H9 (cell line): Measurements from ENCODE around the gene EXO1. TPM values are rescaled to one million over a fixed set of nuclear protein-coding genes. Genes with fewer than 3 reads are reported as not detected.

Experiments
- DNase-seq: peaks from one replicate; pipeline ENCODE4 v3.0.0-alpha.2; 2017
- H2AFZ ChIP-seq: one replicate; pipeline ENCODE4 v1.6.1; 2013; ENCODE audit warnings: mild to moderate bottlenecking, low read length, control low read depth, moderate library complexity
- H2AK5ac ChIP-seq: 2 replicates; pipeline ENCODE4 v1.6.1; 2013; ENCODE audit warnings: low read length, control low read depth, mixed read lengths; ENCODE audit not compliant: insufficient read length
- H2BK120ac ChIP-seq: one replicate; pipeline ENCODE4 v1.6.1; 2013; ENCODE audit warnings: low read depth, mild to moderate bottlenecking, low read length, control low read depth, inconsistent platforms; ENCODE audit not compliant: poor library complexity, severe bottlenecking
- H2BK12ac ChIP-seq: 2 replicates; pipeline ENCODE4 v1.6.1; 2013; ENCODE audit warnings: low read length, control low read depth, mixed read lengths, low read depth; ENCODE audit not compliant: insufficient read length
- H2BK15ac ChIP-seq: 2 replicates; pipeline ENCODE4 v1.6.1; 2013; ENCODE audit warnings: low read depth, low read length, control low read depth
- H2BK20ac ChIP-seq: one replicate; pipeline ENCODE4 v1.6.1; 2013; ENCODE audit warnings: low read depth, mild to moderate bottlenecking, low read length, control low read depth, inconsistent platforms; ENCODE audit not compliant: poor library complexity, severe bottlenecking
- H2BK5ac ChIP-seq: 2 replicates; pipeline ENCODE4 v1.6.1; 2013; ENCODE audit warnings: low read length, control low read depth, mixed read lengths; ENCODE audit not compliant: insufficient read length
- H3K14ac ChIP-seq: 2 replicates; pipeline ENCODE4 v1.6.1; 2013; ENCODE audit warnings: low read length, control low read depth; ENCODE audit not compliant: insufficient read depth
- H3K18ac ChIP-seq: 2 replicates; pipeline ENCODE4 v1.6.1; 2013; ENCODE audit warnings: low read depth, mild to moderate bottlenecking, mixed read lengths, low read length, control low read depth; ENCODE audit not compliant: insufficient read length
- H3K23ac ChIP-seq: 2 replicates; pipeline ENCODE4 v1.6.1; 2013; ENCODE audit warnings: low read length, control low read depth, mixed read lengths, low read depth; ENCODE audit not compliant: insufficient read length
- H3K23me2 ChIP-seq: 2 replicates; pipeline ENCODE4 v1.6.1; 2013; ENCODE audit warnings: low read depth, mild to moderate bottlenecking, mixed read lengths, low read length, control low read depth; ENCODE audit not compliant: insufficient read length, poor library complexity, severe bottlenecking
- H3K27ac ChIP-seq: 2 replicates; pipeline ENCODE4 v1.5.1; 2013; ENCODE audit warnings: low read length, control low read depth, mixed read lengths, low read depth; ENCODE audit not compliant: insufficient read length
- H3K27me3 ChIP-seq: 2 replicates; pipeline ENCODE4 v1.6.1; 2013; ENCODE audit warnings: low read length, control low read depth, inconsistent platforms; ENCODE audit not compliant: insufficient read depth
- H3K4ac ChIP-seq: 2 replicates; pipeline ENCODE4 v1.6.1; 2013; ENCODE audit warnings: low read depth, mild to moderate bottlenecking, control low read depth, inconsistent platforms, low read length, moderate library complexity
- H3K4me1 ChIP-seq: 2 replicates; pipeline ENCODE4 v1.6.1; 2013; ENCODE audit warnings: low read length, control low read depth, inconsistent platforms; ENCODE audit not compliant: insufficient read depth
- H3K4me2 ChIP-seq: 2 replicates; pipeline ENCODE4 v1.6.1; 2013; ENCODE audit warnings: low read length, control low read depth, mixed read lengths; ENCODE audit not compliant: insufficient read length, insufficient read depth
- H3K56ac ChIP-seq: 2 replicates; pipeline ENCODE4 v1.6.1; 2013; ENCODE audit warnings: low read depth, mild to moderate bottlenecking, mixed read lengths, low read length, control low read depth; ENCODE audit not compliant: insufficient read length
- H3K79me1 ChIP-seq: 2 replicates; pipeline ENCODE4 v1.6.1; 2013; ENCODE audit warnings: low read depth, mild to moderate bottlenecking, moderate library complexity, low read length, control low read depth, inconsistent platforms; ENCODE audit not compliant: insufficient read depth, poor library complexity, severe bottlenecking
- H3K79me2 ChIP-seq: 2 replicates; pipeline ENCODE4 v1.6.1; 2013; ENCODE audit warnings: low read length, control low read depth, inconsistent platforms; ENCODE audit not compliant: insufficient read depth
- H3K9ac ChIP-seq: 2 replicates; pipeline ENCODE4 v1.6.1; 2013; ENCODE audit warnings: low read length, control low read depth, mixed read lengths; ENCODE audit not compliant: insufficient read length; ENCODE audit errors: extremely low read depth
- H3K9me3 ChIP-seq: one replicate; pipeline ENCODE4 v1.6.1; 2013; ENCODE audit warnings: low read depth, low read length, inconsistent platforms; ENCODE audit not compliant: control insufficient read depth
- H3T11ph ChIP-seq: one replicate; pipeline ENCODE4 v1.6.1; 2013; ENCODE audit warnings: mild to moderate bottlenecking, low read length, control low read depth, inconsistent platforms
- H4K20me1 ChIP-seq: one replicate; pipeline ENCODE4 v1.6.1; 2013; ENCODE audit not compliant: control insufficient read depth, insufficient read length, insufficient read depth
- H4K5ac ChIP-seq: 2 replicates; pipeline ENCODE4 v1.6.1; 2013; ENCODE audit warnings: low read depth, mild to moderate bottlenecking, mixed read lengths, low read length, control low read depth; ENCODE audit not compliant: insufficient read length
- H4K8ac ChIP-seq: replicated peaks from 2 replicates; pipeline ENCODE4 v1.6.1; 2013; ENCODE audit warnings: low read length, control low read depth, mixed read lengths, low read depth; ENCODE audit not compliant: insufficient read length
- H4K91ac ChIP-seq: 2 replicates; pipeline ENCODE4 v1.6.1; 2013; ENCODE audit warnings: low read depth, mild to moderate bottlenecking, moderate library complexity, mixed read lengths, low read length, control low read depth; ENCODE audit not compliant: insufficient read length
- H3K27ac Mint-ChIP-seq, 3 experiments: 2 replicates in 2 of 3; 3 replicates in 1 of 3; pipeline ENCODE4 v1.8.0; 2020 to 2021; ENCODE audit warnings: mixed read lengths in 3 of 3, mild to moderate bottlenecking in 1 of 3, moderate library complexity in 1 of 3
- H3K27me3 Mint-ChIP-seq: 2 replicates; pipeline ENCODE4 v1.8.0; 2021; ENCODE audit warnings: low read depth, mild to moderate bottlenecking, moderate library complexity, mixed read lengths
- H3K36me3 Mint-ChIP-seq, 3 experiments: 2 replicates in 2 of 3; 3 replicates in 1 of 3; pipeline ENCODE4 v1.8.0; 2020 to 2021; ENCODE audit warnings: low read depth in 3 of 3, mixed read lengths in 3 of 3; ENCODE audit not compliant: insufficient read depth in 1 of 3
- H3K4me1 Mint-ChIP-seq, 2 experiments: 2 replicates each; pipeline ENCODE4 v1.8.0; 2020; ENCODE audit warnings: mixed read lengths in 2 of 2
- H3K4me3 Mint-ChIP-seq, 2 experiments: 2 replicates in 1 of 2; 3 replicates in 1 of 2; pipeline ENCODE4 v1.8.0; 2020 to 2021; ENCODE audit warnings: mild to moderate bottlenecking in 2 of 2, mixed read lengths in 2 of 2, moderate library complexity in 1 of 2
- H3K9me3 Mint-ChIP-seq, 2 experiments: 2 replicates in 1 of 2; 3 replicates in 1 of 2; pipeline ENCODE4 v1.8.0; 2020; ENCODE audit warnings: mild to moderate bottlenecking in 2 of 2, mixed read lengths in 2 of 2, moderate library complexity in 1 of 2
- CTCF ChIP-seq: fragments of 200-600 bp; sonication (generic); conservative IDR thresholded peaks from 3 replicates; pipeline ENCODE4 v1.8.0; 2021; ENCODE audit warnings: antibody characterized with exemption, mild to moderate bottlenecking
- WGBS: extraction: QIAGEN DNeasy Blood & Tissue Kit; methylation state at CpG from one replicate; pipeline ENCODE4 v1.1.7; 2013; ENCODE audit warnings: missing lambda C conversion rate, low lambda C conversion rate, mixed read lengths; ENCODE audit not compliant: insufficient read length; ENCODE audit errors: extremely low coverage; 5-methylcytosine and 5-hydroxymethylcytosine counted together
- total RNA-seq: library from RNA; stranded (reverse); gene quantifications from 2 replicates; pipeline ENCODE4 v1.2.1, GENCODE V29; 2021

The EXO1 gene
- total RNA-seq, 1 experiment from 2014 or later = 43.2 TPM

- Histone ChIP-seq H2BK15ac (no peak overlapping the region), H3K79me2 (no peaks in the 10 kb centered on the region), H3K56ac (no peak overlapping the region), H3K18ac (no peak overlapping the region), H2BK20ac (no peak overlapping the region), H3K23me2 (no peaks in the 10 kb centered on the region), H3K4me1 (no peaks in the 10 kb centered on the region), H3K9ac (no peak overlapping the region), H3K9me3 (no peaks in the 10 kb centered on the region), H3K27ac (no peak overlapping the region), H2AFZ (no peak overlapping the region), H3K14ac (no peak overlapping the region), H2BK5ac (no peak overlapping the region), H4K91ac (no peak overlapping the region), H3K4me2 (no peak overlapping the region), H3K23ac (no peak overlapping the region), H3K79me1 (no peaks in the 10 kb centered on the region), H2BK120ac (no peak overlapping the region), H2BK12ac (no peak overlapping the region), H4K20me1 (no peaks in the 10 kb centered on the region), H3K4ac (no peak overlapping the region), H4K5ac (no peak overlapping the region), H4K8ac (no peak overlapping the region), H3K27me3 (no peaks in the 10 kb centered on the region), H2AK5ac (no peak overlapping the region), H3T11ph (no peak overlapping the region)
- no peak for DNase-seq
- H3K27me3 Mint-ChIP-seq = no peaks in the 10 kb centered on the region; the same call in 1 of the 2 replicates
- H3K9me3 Mint-ChIP-seq = no peaks in the 10 kb centered on the region
- H3K36me3 Mint-ChIP-seq = peaks cover 0 to 3% (median 0%) of the 10 kb centered on the region in 3 experiments; a peak in 3 of 7 replicates
- H3K27ac Mint-ChIP-seq = no peak overlapping the region; a peak in 1 of 7 replicates
- H3K4me3 Mint-ChIP-seq = no peak overlapping the region
- no peak for TF ChIP-seq CTCF
- WGBS = no CpG with 5 or more reads among the region's 5 CpGs
- H3K4me1 Mint-ChIP-seq = peaks cover 5 to 13% of the 10 kb centered on the region in 2 experiments; a peak in 3 of 4 replicates
Measured at GRCh38 chr1:241918879-241919278, 70.9 kb downstream of the EXO1 start.
